Lower leg skin (tissue), 4 donors: ENCODE data around the gene ASIC1. TPM values are rescaled to one million over a fixed set of nuclear protein-coding genes. Genes with fewer than 3 reads are reported as not detected.

ENCODE experiments used
- DNase-seq, 2 donors: peaks; one replicate each; pipeline ENCODE4 v3.0.0-alpha.2; 2019; ENCODE audit warnings: low spot score in 2 of 2
- H3K4me3 ChIP-seq: fragments of 200-600 bp; sonication (generic); 2 replicates; pipeline ENCODE4 v1.5.1; 2017; ENCODE audit warnings: mild to moderate bottlenecking, low read depth; ENCODE audit not compliant: poor library complexity, severe bottlenecking
- CTCF ChIP-seq, 3 donors: fragments of 450-650 bp; IDR thresholded peaks; one replicate each; pipeline ENCODE4 v1.5.1; 2016; ENCODE audit warnings: antibody characterized with exemption in 3 of 3, mild to moderate bottlenecking in 3 of 3, moderate library complexity in 2 of 3
- POLR2A ChIP-seq, 2 donors: fragments of 450-650 bp; IDR thresholded peaks; one replicate each; pipeline ENCODE4 v1.6.1; 2016 to 2017; ENCODE audit warnings: antibody characterized with exemption in 2 of 2, mild to moderate bottlenecking in 1 of 2, moderate library complexity in 1 of 2
- WGBS, 2 donors: methylation state at CpG; one replicate each; pipeline ENCODE4 v1.1.5; 2018; 5-methylcytosine and 5-hydroxymethylcytosine counted together
- intact Hi-C: fragments of 100-400 bp; cut with DNase I; formaldehyde crosslinking; loops from one replicate; pipeline ENCODE4 v1.15.0; 2023; ENCODE audit warnings: low total_unique reads
- total RNA-seq, 4 donors: library from RNA; depleted of rRNA; stranded (reverse); fragments of >200 nt; gene quantifications; one replicate each; pipeline ENCODE4 v1.1.0, GENCODE V29; 2016

Gene ASIC1
- total RNA-seq, 4 donors from 2014 or later: 0.25 to 1.4 (median 0.42) TPM

GRCh38 chr12:50018154-50018553 lies 39.2 kb upstream of the ASIC1 start:
- no peak for DNase-seq
- H3K4me3 ChIP-seq: no peak overlapping the region
- intact Hi-C loops: no loop called here
- TF ChIP-seq POLR2A (IDR thresholded peaks at IDR 0.05) (no peak), CTCF (IDR thresholded peaks at IDR 0.05) (no peak)
- WGBS, 2 donors: 65 to 67% methylated on average over 3 of the region's 3 CpGs

GRCh38 chr12:50018968-50019367 lies 38.4 kb upstream of the ASIC1 start:
- DNase-seq: no peak
- 95 to 97% methylated on average over 2 of the region's 2 CpGs for WGBS, 2 donors
- intact Hi-C loops: no loop called here

GRCh38 chr12:50019524-50019923 lies 37.9 kb upstream of the ASIC1 start:
- TF ChIP-seq CTCF (IDR thresholded peaks at IDR 0.05) (no peak), POLR2A (IDR thresholded peaks at IDR 0.05) (no peak)
- intact Hi-C loops: no loop called here
- WGBS, 2 donors: 94 to 98% methylated on average over 2 of the region's 2 CpGs
- no peak for DNase-seq
- no peak overlapping the region for H3K4me3 ChIP-seq

More at GRCh38 chr12:50018968-50019367, 38.4 kb upstream of the ASIC1 start:
- H3K4me3 ChIP-seq: no peak overlapping the region
- TF ChIP-seq POLR2A (IDR thresholded peaks at IDR 0.05): no peak
- TF ChIP-seq CTCF (IDR thresholded peaks at IDR 0.05): no peak

- no peak for TF ChIP-seq CTCF (IDR thresholded peaks at IDR 0.05)
- no peak for TF ChIP-seq POLR2A (IDR thresholded peaks at IDR 0.05)
- 56 to 74% methylated on average over 4 of the region's 4 CpGs for WGBS, 2 donors
- intact Hi-C loops: no loop called here
- no peak overlapping the region for H3K4me3 ChIP-seq
- no peak for DNase-seq
Observed at GRCh38 chr12:50021031-50021430, 36.4 kb upstream of the ASIC1 start.

GRCh38 chr12:50022903-50023302 lies 34.5 kb upstream of the ASIC1 start:
- TF ChIP-seq POLR2A (IDR thresholded peaks at IDR 0.05): no peak
- TF ChIP-seq CTCF (IDR thresholded peaks at IDR 0.05): no peak
- H3K4me3 ChIP-seq: no peak overlapping the region
- intact Hi-C loops: no loop called here
- 94 to 100% methylated on average over 1 of the region's 1 CpG for WGBS, 2 donors
- no peak for DNase-seq

- intact Hi-C loops: no loop called here
- no peak overlapping the region for H3K4me3 ChIP-seq
- no peak for DNase-seq
- no peak for TF ChIP-seq CTCF (IDR thresholded peaks at IDR 0.05)
- TF ChIP-seq POLR2A (IDR thresholded peaks at IDR 0.05): no peak
- WGBS, 2 donors: 71 to 75% methylated on average over 8 of the region's 8 CpGs
Observed at GRCh38 chr12:50024227-50024626, 33.2 kb upstream of the ASIC1 start.
